ENCODE results near the gene C3orf20.

C3orf20 gene

GRCh38 chr3:14792691-14793121 lies 117.8 kb downstream of the C3orf20 start:
- Mint-ChIP-seq H3K9me3 (no peaks in the 10 kb centered on the region), H3K27me3 (ENCODE audit: low read depth) (peaks cover 38% of the 10 kb centered on the region), H3K4me3 (no peak overlapping the region), H3K27ac (no peak overlapping the region), H3K36me3 (ENCODE audit: low read depth) (no peaks in the 10 kb centered on the region), H3K4me1 (ENCODE audit: low read depth) (no peaks in the 10 kb centered on the region)

- no peak overlapping the region for H3K4me3 Mint-ChIP-seq
- H3K27ac Mint-ChIP-seq: no peak overlapping the region
- peaks cover 34% of the 10 kb centered on the region for H3K27me3 Mint-ChIP-seq (ENCODE audit: low read depth)
- no peaks in the 10 kb centered on the region for H3K36me3 Mint-ChIP-seq (ENCODE audit: low read depth)
- no peaks in the 10 kb centered on the region for H3K9me3 Mint-ChIP-seq
- no peaks in the 10 kb centered on the region for H3K4me1 Mint-ChIP-seq (ENCODE audit: low read depth)
These were observed 118.4 kb downstream of the C3orf20 start for GRCh38 chr3:14793126-14793857.

GRCh38 chr3:14793858-14794234 lies 118.9 kb downstream of the C3orf20 start:
- Mint-ChIP-seq H3K9me3 (no peaks in the 10 kb centered on the region), H3K27ac (no peak overlapping the region), H3K4me1 (ENCODE audit: low read depth) (no peaks in the 10 kb centered on the region), H3K4me3 (no peak overlapping the region), H3K27me3 (ENCODE audit: low read depth) (peaks cover 34% of the 10 kb centered on the region), H3K36me3 (ENCODE audit: low read depth) (no peaks in the 10 kb centered on the region)

- Mint-ChIP-seq H3K4me3 (no peak overlapping the region), H3K27ac (no peak overlapping the region), H3K36me3 (ENCODE audit: low read depth) (no peaks in the 10 kb centered on the region), H3K4me1 (ENCODE audit: low read depth) (no peaks in the 10 kb centered on the region), H3K9me3 (no peaks in the 10 kb centered on the region), H3K27me3 (ENCODE audit: low read depth) (peaks cover 34% of the 10 kb centered on the region)
These were observed 119.5 kb downstream of the C3orf20 start for GRCh38 chr3:14794435-14794834.

- no peak overlapping the region for H3K27ac Mint-ChIP-seq
- H3K36me3 Mint-ChIP-seq (ENCODE audit: low read depth): no peaks in the 10 kb centered on the region
- H3K27me3 Mint-ChIP-seq (ENCODE audit: low read depth): peaks cover 27% of the 10 kb centered on the region
- no peak overlapping the region for H3K4me3 Mint-ChIP-seq
- no peaks in the 10 kb centered on the region for H3K9me3 Mint-ChIP-seq
- H3K4me1 Mint-ChIP-seq (ENCODE audit: low read depth): no peaks in the 10 kb centered on the region
These were observed 121.1 kb downstream of the C3orf20 start for GRCh38 chr3:14795996-14796395.

- H3K27me3 Mint-ChIP-seq (ENCODE audit: low read depth): peaks cover 21% of the 10 kb centered on the region
- no peak overlapping the region for H3K27ac Mint-ChIP-seq
- no peak overlapping the region for H3K4me3 Mint-ChIP-seq
- no peaks in the 10 kb centered on the region for H3K4me1 Mint-ChIP-seq (ENCODE audit: low read depth)
- H3K36me3 Mint-ChIP-seq (ENCODE audit: low read depth): no peaks in the 10 kb centered on the region
- H3K9me3 Mint-ChIP-seq: no peaks in the 10 kb centered on the region
These were observed 121.6 kb downstream of the C3orf20 start for GRCh38 chr3:14796403-14797077.

GRCh38 chr3:14797731-14798130 lies 122.8 kb downstream of the C3orf20 start:
- H3K9me3 Mint-ChIP-seq: no peaks in the 10 kb centered on the region
- no peak overlapping the region for H3K4me3 Mint-ChIP-seq
- no peak overlapping the region for H3K27ac Mint-ChIP-seq
- no peaks in the 10 kb centered on the region for H3K4me1 Mint-ChIP-seq (ENCODE audit: low read depth)
- peaks cover 21% of the 10 kb centered on the region for H3K27me3 Mint-ChIP-seq (ENCODE audit: low read depth)
- no peaks in the 10 kb centered on the region for H3K36me3 Mint-ChIP-seq (ENCODE audit: low read depth)

- H3K36me3 Mint-ChIP-seq (ENCODE audit: low read depth): no peaks in the 10 kb centered on the region
- H3K9me3 Mint-ChIP-seq: no peaks in the 10 kb centered on the region
- H3K27me3 Mint-ChIP-seq (ENCODE audit: low read depth): peaks cover 21% of the 10 kb centered on the region
- H3K27ac Mint-ChIP-seq: no peak overlapping the region
- no peaks in the 10 kb centered on the region for H3K4me1 Mint-ChIP-seq (ENCODE audit: low read depth)
- no peak overlapping the region for H3K4me3 Mint-ChIP-seq
These were observed 123.3 kb downstream of the C3orf20 start for GRCh38 chr3:14798231-14798630.

- Mint-ChIP-seq H3K27me3 (ENCODE audit: low read depth) (peaks cover 17% of the 10 kb centered on the region), H3K9me3 (no peaks in the 10 kb centered on the region), H3K27ac (no peak overlapping the region), H3K4me1 (ENCODE audit: low read depth) (peaks cover 3% of the 10 kb centered on the region), H3K4me3 (no peak overlapping the region), H3K36me3 (ENCODE audit: low read depth) (no peaks in the 10 kb centered on the region)
These were observed 124.2 kb downstream of the C3orf20 start for GRCh38 chr3:14799146-14799545.

GRCh38 chr3:14801031-14801430 lies 126.1 kb downstream of the C3orf20 start:
- no peak overlapping the region for H3K27ac Mint-ChIP-seq
- no peaks in the 10 kb centered on the region for H3K36me3 Mint-ChIP-seq (ENCODE audit: low read depth)
- peaks cover 7% of the 10 kb centered on the region for H3K4me1 Mint-ChIP-seq (ENCODE audit: low read depth)

GRCh38 chr3:14801668-14802380 lies 126.9 kb downstream of the C3orf20 start:
- H3K9me3 Mint-ChIP-seq: no peaks in the 10 kb centered on the region
- no peaks in the 10 kb centered on the region for H3K36me3 Mint-ChIP-seq (ENCODE audit: low read depth)
- H3K27me3 Mint-ChIP-seq (ENCODE audit: low read depth): peaks cover 16% of the 10 kb centered on the region
- H3K4me3 Mint-ChIP-seq: no peak overlapping the region
- H3K27ac Mint-ChIP-seq: no peak overlapping the region
- peaks cover 10% of the 10 kb centered on the region for H3K4me1 Mint-ChIP-seq (ENCODE audit: low read depth)

More at GRCh38 chr3:14801031-14801430, 126.1 kb downstream of the C3orf20 start:
- H3K9me3 Mint-ChIP-seq: no peaks in the 10 kb centered on the region
- peaks cover 13% of the 10 kb centered on the region for H3K27me3 Mint-ChIP-seq (ENCODE audit: low read depth)
- no peak overlapping the region for H3K4me3 Mint-ChIP-seq

- no peak overlapping the region for H3K27ac Mint-ChIP-seq
- peaks cover 21% of the 10 kb centered on the region for H3K27me3 Mint-ChIP-seq (ENCODE audit: low read depth)
- peaks cover 10% of the 10 kb centered on the region for H3K4me1 Mint-ChIP-seq (ENCODE audit: low read depth)
These were observed 127.4 kb downstream of the C3orf20 start for GRCh38 chr3:14802381-14802731.

GRCh38 chr3:14803101-14803980 lies 128.4 kb downstream of the C3orf20 start:
- no peaks in the 10 kb centered on the region for H3K36me3 Mint-ChIP-seq (ENCODE audit: low read depth)
- no peak overlapping the region for H3K27ac Mint-ChIP-seq
- H3K9me3 Mint-ChIP-seq: no peaks in the 10 kb centered on the region
- no peak overlapping the region for H3K4me3 Mint-ChIP-seq
- H3K27me3 Mint-ChIP-seq (ENCODE audit: low read depth): peaks cover 29% of the 10 kb centered on the region
- H3K4me1 Mint-ChIP-seq (ENCODE audit: low read depth): peaks cover 10% of the 10 kb centered on the region

More at GRCh38 chr3:14802381-14802731, 127.4 kb downstream of the C3orf20 start:
- H3K4me3 Mint-ChIP-seq: no peak overlapping the region
- no peaks in the 10 kb centered on the region for H3K36me3 Mint-ChIP-seq (ENCODE audit: low read depth)
- H3K9me3 Mint-ChIP-seq: no peaks in the 10 kb centered on the region
